HCT116 (cell line): ENCODE data around the gene GGA2. TPM values are rescaled to one million over a fixed set of nuclear protein-coding genes. Genes with fewer than 3 reads are reported as not detected.

Source experiments
- ATAC-seq: fragments of 200-7000 bp; cut with Tn5 transposase; 2 replicates; pipeline ENCODE4 v1.9.1; 2020; ENCODE audit warnings: mild to moderate bottlenecking, moderate library complexity
- BruUV-seq: library from RNA; stranded (reverse); fragments of 400-500 nt; replicated peaks from 2 replicates; lab custom pipeline; 2021; lab: Mats Ljungman, UMichigan
- CTCF ChIA-PET: fragments of 300-600 bp; sonication (Branson Sonifier 250); formaldehyde crosslinking; loops from one replicate; lab custom pipeline; 2021; ENCODE audit warnings: antibody characterized with exemption; lab: Charles Lee
- POLR2A ChIA-PET: fragments of 300-600, 350-600 bp; sonication (Branson Sonifier 250); formaldehyde crosslinking; loops from one replicate; lab custom pipeline; 2021; ENCODE audit warnings: antibody characterized with exemption; lab: Charles Lee
- RAD21 ChIA-PET, 2 experiments: fragments of 300-600 bp; sonication (Branson Sonifier 250); formaldehyde crosslinking; loops; one replicate each; lab custom pipeline; 2023; ENCODE audit warnings: low total read pairs in 2 of 2; ENCODE audit not compliant: uncharacterized antibody in 2 of 2, unreplicated experiment in 2 of 2, low non-redundant PET in 1 of 2; lab: Charles Lee
- DNase-seq: peaks from one replicate; pipeline ENCODE4 v3.0.0-alpha.2; 2010; ENCODE audit warnings: low read depth, low spot score
- H2AFZ ChIP-seq: fragments of 200-600 bp; shearing (Covaris generic), sonication (generic); 2 replicates; pipeline ENCODE4 v1.6.1; 2017; ENCODE audit warnings: low read depth, mixed run types, mixed read lengths, antibody characterized with exemption, low read length; ENCODE audit not compliant: poor library complexity, severe bottlenecking
- H3K27ac ChIP-seq: 2 replicates; pipeline ENCODE4 v1.5.1; 2012; ENCODE audit warnings: low read depth, low read length
- H3K27me3 ChIP-seq: fragments of 200-600 bp; sonication (generic); 2 replicates; pipeline ENCODE4 v1.6.1; 2016; ENCODE audit warnings: mixed run types, low read length, mixed read lengths; ENCODE audit not compliant: insufficient read depth
- H3K36me3 ChIP-seq, 2 experiments: fragments of 200-500 bp in 1 of 2; fragments of 200-600 bp in 1 of 2; sonication (Bioruptor generic) in 1 of 2; sonication (generic) in 1 of 2; 2 replicates each; pipeline versions ENCODE4 v1.5.1 to v1.6.1; 2014 to 2016; ENCODE audit warnings: low read length in 2 of 2, inconsistent platforms in 1 of 2, mixed read lengths in 1 of 2, mixed run types in 1 of 2; ENCODE audit not compliant: insufficient read depth in 2 of 2, control insufficient read depth in 1 of 2
- H3K4me1 ChIP-seq, 2 experiments: fragments of 200-600 bp in 1 of 2; sonication (generic) in 1 of 2; 2 replicates each; pipeline versions ENCODE4 v1.5.1 to v1.6.1; 2012 to 2017; ENCODE audit warnings: low read length in 2 of 2, inconsistent platforms in 1 of 2, mild to moderate bottlenecking in 1 of 2, mixed read lengths in 1 of 2, mixed run types in 1 of 2, moderate library complexity in 1 of 2; ENCODE audit not compliant: insufficient read depth in 2 of 2, control insufficient read depth in 1 of 2
- H3K4me2 ChIP-seq: fragments of 200-600 bp; sonication (generic); 2 replicates; pipeline ENCODE4 v1.6.1; 2017; ENCODE audit warnings: mixed run types, low read length, mixed read lengths
- H3K4me3 ChIP-seq, 2 experiments: fragments of 200-600 bp in 1 of 2; sonication (generic) in 1 of 2; replicated peaks in 1 of 2; 2 replicates each; pipeline ENCODE4 v1.5.1; 2011 to 2016; ENCODE audit warnings: low read length in 2 of 2, control low read depth in 1 of 2, low read depth in 1 of 2, mild to moderate bottlenecking in 1 of 2, mixed read lengths in 1 of 2, mixed run types in 1 of 2
- H3K79me2 ChIP-seq: fragments of 200-600 bp; sonication (generic); 2 replicates; pipeline ENCODE4 v1.6.1; 2017; ENCODE audit warnings: mild to moderate bottlenecking, mixed run types, low read length, moderate library complexity, mixed read lengths; ENCODE audit not compliant: insufficient read depth
- H3K9ac ChIP-seq: fragments of 200-600 bp; sonication (generic); 2 replicates; pipeline ENCODE4 v1.6.1; 2016; ENCODE audit warnings: low read length, mixed read lengths
- H3K9me2 ChIP-seq: fragments of 200-600 bp; sonication (generic), shearing (Covaris generic); 2 replicates; pipeline ENCODE4 v1.6.1; 2017; ENCODE audit warnings: mixed run types, mild to moderate bottlenecking, moderate library complexity; ENCODE audit not compliant: insufficient read depth
- H3K9me3 ChIP-seq, 2 experiments: fragments of 200-500 bp in 1 of 2; fragments of 200-600 bp in 1 of 2; sonication (Bioruptor generic) in 1 of 2; sonication (generic) in 1 of 2; 2 replicates each; pipeline ENCODE4 v1.6.1; 2014 to 2017; ENCODE audit warnings: low read length in 2 of 2, mixed read lengths in 2 of 2, inconsistent platforms in 1 of 2, low read depth in 1 of 2, mild to moderate bottlenecking in 1 of 2, mixed run types in 1 of 2, moderate library complexity in 1 of 2; ENCODE audit not compliant: control insufficient read depth in 1 of 2, insufficient read depth in 1 of 2
- H4K20me1 ChIP-seq: fragments of 200-600 bp; sonication (generic), shearing (Covaris generic); 2 replicates; pipeline ENCODE4 v1.6.1; 2017; ENCODE audit warnings: mixed run types, mild to moderate bottlenecking, moderate library complexity; ENCODE audit not compliant: insufficient read depth
- CBX3 ChIP-seq: IDR thresholded peaks from 2 replicates; pipeline ENCODE4 v1.6.1; 2012; ENCODE audit warnings: low read depth
- CEBPB ChIP-seq: IDR thresholded peaks from 2 replicates; pipeline ENCODE4 v1.6.1; 2012; ENCODE audit warnings: low read depth
- EGR1 ChIP-seq: IDR thresholded peaks from 2 replicates; pipeline ENCODE4 v1.6.1; 2012; ENCODE audit warnings: low read depth
- EZH2 ChIP-seq: fragments of 200-600 bp; sonication (generic); IDR thresholded peaks from 2 replicates; pipeline ENCODE4 v1.6.1; 2017; ENCODE audit warnings: antibody characterized with exemption, mixed run types
- FOSL1 ChIP-seq: IDR thresholded peaks from 2 replicates; pipeline ENCODE4 v1.6.1; 2012; ENCODE audit warnings: low read depth
- JUND ChIP-seq: IDR thresholded peaks from 2 replicates; pipeline ENCODE4 v1.6.1; 2012
- POLR2A ChIP-seq: IDR thresholded peaks from 2 replicates; pipeline ENCODE4 v1.7.0; 2011; ENCODE audit warnings: borderline replicate concordance; ENCODE audit not compliant: insufficient read depth, insufficient read length; ENCODE audit errors: extremely low read depth
- POLR2AphosphoS5 ChIP-seq: IDR thresholded peaks from 2 replicates; pipeline ENCODE4 v1.6.1; 2011; ENCODE audit warnings: mild to moderate bottlenecking, low read depth, low read length, moderate library complexity
- SIN3A ChIP-seq: IDR thresholded peaks from 2 replicates; pipeline ENCODE4 v1.6.1; 2012; ENCODE audit warnings: low read depth
- SRF ChIP-seq: IDR thresholded peaks from 2 replicates; pipeline ENCODE4 v1.6.1; 2012; ENCODE audit warnings: low read depth
- TCF7L2 ChIP-seq: IDR thresholded peaks from 2 replicates; pipeline ENCODE4 v1.7.0; 2011; ENCODE audit warnings: borderline replicate concordance, inconsistent platforms; ENCODE audit not compliant: insufficient read depth, insufficient read length; ENCODE audit errors: extremely low read depth
- YY1 ChIP-seq: IDR thresholded peaks from 2 replicates; pipeline ENCODE4 v1.6.1; 2011; ENCODE audit warnings: low read length, low read depth, moderate library complexity, mild to moderate bottlenecking; ENCODE audit not compliant: insufficient replicate concordance; ENCODE audit errors: extremely low read depth
- intact Hi-C: fragments of 100-400 bp; cut with micrococcal nuclease; formaldehyde crosslinking; loops from 2 replicates; pipeline ENCODE4 v1.10.0; 2022
- total RNA-seq: library from RNA; stranded (reverse); gene quantifications from one replicate; pipeline ENCODE4 v1.2.1, GENCODE V29; 2021; ENCODE audit not compliant: unreplicated experiment
- TF ChIP-seq, protein P1 (sequence below): IDR thresholded peaks from 2 replicates; pipeline ENCODE4 v1.6.1; 2012
- TF ChIP-seq, protein P2 (sequence below): IDR thresholded peaks from 2 replicates; pipeline ENCODE4 v1.6.1; 2012; ENCODE audit warnings: low read depth

GGA2 gene
- total RNA-seq, 1 experiment from 2014 or later, result 68.3 TPM

DNA sequence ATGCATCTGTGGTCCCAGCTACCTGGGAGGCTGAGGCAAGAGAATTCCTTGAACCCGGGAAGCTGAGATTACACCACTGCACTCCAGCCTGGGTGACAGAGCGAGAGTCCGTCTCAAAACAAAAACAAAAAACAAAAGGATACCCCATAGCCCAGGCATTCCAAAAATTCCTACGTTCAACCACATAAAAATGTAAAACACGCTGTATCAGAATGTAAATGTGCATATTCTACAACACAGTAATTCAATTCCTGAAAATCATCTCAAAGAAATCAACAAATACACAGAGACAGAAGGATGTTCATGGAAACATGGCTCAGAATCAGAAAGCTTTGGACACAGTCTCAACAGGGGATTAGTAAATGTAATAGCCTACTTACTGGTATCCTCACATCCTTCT lies 90.3 kb downstream of the GGA2 start:
- no peak for DNase-seq
- CTCF ChIA-PET, result no interaction called here
- H3K27ac ChIP-seq, result no peak overlapping the region

More for the DNA sequence above, 90.3 kb downstream of the GGA2 start:
- Histone ChIP-seq H4K20me1 (no peaks in the 10 kb centered on the region), H3K36me3 (peaks cover 0 to 7% of the 10 kb centered on the region in 2 experiments; a peak in 2 of 4 replicates), H2AFZ (no peak overlapping the region), H3K4me1 (peaks cover 20 to 21% of the 10 kb centered on the region in 2 experiments), H3K4me3 (no peak overlapping the region), H3K4me2 (no peak overlapping the region), H3K9me2 (no peaks in the 10 kb centered on the region), H3K27me3 (no peaks in the 10 kb centered on the region), H3K79me2 (no peaks in the 10 kb centered on the region), H3K9me3 (no peaks in the 10 kb centered on the region), H3K9ac (no peak overlapping the region)
- ATAC-seq, result no peak
- no TSS peak for BruUV-seq
- ChIA-PET RAD21 (no interaction called here), POLR2A (no interaction called here)
- intact Hi-C loops, result no loop called here
- TF ChIP-seq SIN3A (no peak), CEBPB (no peak), FOSL1 (no peak), YY1 (no peak), SRF (no peak), POLR2AphosphoS5 (no peak), EZH2 (no peak), POLR2A (no peak), JUND (no peak), TCF7L2 (no peak), CBX3 (no peak), EGR1 (no peak)
- TF ChIP-seq, protein P1, sequence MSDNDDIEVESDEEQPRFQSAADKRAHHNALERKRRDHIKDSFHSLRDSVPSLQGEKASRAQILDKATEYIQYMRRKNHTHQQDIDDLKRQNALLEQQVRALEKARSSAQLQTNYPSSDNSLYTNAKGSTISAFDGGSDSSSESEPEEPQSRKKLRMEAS, result no peak
- TF ChIP-seq, protein P2, sequence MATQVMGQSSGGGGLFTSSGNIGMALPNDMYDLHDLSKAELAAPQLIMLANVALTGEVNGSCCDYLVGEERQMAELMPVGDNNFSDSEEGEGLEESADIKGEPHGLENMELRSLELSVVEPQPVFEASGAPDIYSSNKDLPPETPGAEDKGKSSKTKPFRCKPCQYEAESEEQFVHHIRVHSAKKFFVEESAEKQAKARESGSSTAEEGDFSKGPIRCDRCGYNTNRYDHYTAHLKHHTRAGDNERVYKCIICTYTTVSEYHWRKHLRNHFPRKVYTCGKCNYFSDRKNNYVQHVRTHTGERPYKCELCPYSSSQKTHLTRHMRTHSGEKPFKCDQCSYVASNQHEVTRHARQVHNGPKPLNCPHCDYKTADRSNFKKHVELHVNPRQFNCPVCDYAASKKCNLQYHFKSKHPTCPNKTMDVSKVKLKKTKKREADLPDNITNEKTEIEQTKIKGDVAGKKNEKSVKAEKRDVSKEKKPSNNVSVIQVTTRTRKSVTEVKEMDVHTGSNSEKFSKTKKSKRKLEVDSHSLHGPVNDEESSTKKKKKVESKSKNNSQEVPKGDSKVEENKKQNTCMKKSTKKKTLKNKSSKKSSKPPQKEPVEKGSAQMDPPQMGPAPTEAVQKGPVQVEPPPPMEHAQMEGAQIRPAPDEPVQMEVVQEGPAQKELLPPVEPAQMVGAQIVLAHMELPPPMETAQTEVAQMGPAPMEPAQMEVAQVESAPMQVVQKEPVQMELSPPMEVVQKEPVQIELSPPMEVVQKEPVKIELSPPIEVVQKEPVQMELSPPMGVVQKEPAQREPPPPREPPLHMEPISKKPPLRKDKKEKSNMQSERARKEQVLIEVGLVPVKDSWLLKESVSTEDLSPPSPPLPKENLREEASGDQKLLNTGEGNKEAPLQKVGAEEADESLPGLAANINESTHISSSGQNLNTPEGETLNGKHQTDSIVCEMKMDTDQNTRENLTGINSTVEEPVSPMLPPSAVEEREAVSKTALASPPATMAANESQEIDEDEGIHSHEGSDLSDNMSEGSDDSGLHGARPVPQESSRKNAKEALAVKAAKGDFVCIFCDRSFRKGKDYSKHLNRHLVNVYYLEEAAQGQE, result no peak
